ENCODE data around the gene CCDC102A. TPM values are rescaled to one million over a fixed set of nuclear protein-coding genes. Genes with fewer than 3 reads are reported as not detected.

The CCDC102A gene
- total and polyA plus RNA-seq, 8 donors: 1.7 to 14.5 (median 4.1) TPM; not detected in 1

DNA sequence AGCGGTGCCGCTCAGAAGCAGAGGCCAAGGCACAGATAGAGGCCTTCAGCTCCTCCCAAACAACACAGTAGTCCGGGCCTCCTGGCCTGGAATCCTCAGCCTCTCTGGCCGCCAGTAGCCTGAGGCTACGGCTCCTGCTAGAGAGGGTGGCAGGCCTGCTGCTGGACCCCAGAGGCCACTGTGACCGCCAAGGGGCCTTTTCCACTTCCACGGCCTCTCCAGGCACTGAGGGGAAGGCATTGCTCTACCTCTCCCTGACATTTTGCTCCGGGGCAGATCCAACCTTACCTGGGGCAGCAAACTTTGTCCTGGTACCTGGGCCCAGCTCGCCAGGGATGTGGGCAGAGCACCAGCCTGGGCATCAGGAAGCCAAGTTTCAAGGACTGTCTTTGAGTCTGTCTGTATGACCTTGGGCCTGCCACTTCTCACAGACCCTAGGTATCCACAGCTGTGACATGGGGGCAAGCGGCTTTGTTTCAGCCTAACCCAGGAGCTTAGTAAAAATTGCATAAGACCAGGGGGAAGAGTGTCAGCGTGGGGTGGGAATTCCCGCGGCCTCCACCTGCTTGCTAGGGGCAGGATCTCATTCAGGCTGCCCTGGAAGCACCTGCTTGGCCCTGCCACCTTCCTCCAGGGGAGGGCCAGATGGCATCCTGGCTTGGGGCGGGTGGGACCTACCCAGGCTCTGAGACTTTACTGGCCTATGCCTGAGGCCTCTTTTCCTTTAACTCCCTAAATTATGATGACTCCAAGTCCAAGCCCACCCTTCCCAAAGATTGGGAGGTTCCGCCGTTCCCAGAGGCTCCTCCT, 39.3 kb upstream of the CCDC102A start:
- peaks cover 0 to 36% (median 0%) of the 10 kb centered on the region in 3 donors for H3K27me3 ChIP-seq
- H3K36me3 ChIP-seq: no peaks in the 10 kb centered on the region
- H3K27ac ChIP-seq: no peak overlapping the region
- peaks cover 0 to 12% (median 4%) of the 10 kb centered on the region in 4 donors for H3K4me1 ChIP-seq
- 91 to 95% (median 92%) methylated on average over 12 to 16 of the region's 16 CpGs for WGBS, 5 donors
- H3K4me3 ChIP-seq: no peak overlapping the region
- H3K9me3 ChIP-seq: no peaks in the 10 kb centered on the region
- no peak for DNase-seq
- intact Hi-C loops (cut with DNase I; ENCODE audit: low total_unique reads): loop anchor here (10.0 kb wide), 1 partner anchor 149 kb away; no protein-coding TSS in a partner anchor
- TF ChIP-seq, protein P1, sequence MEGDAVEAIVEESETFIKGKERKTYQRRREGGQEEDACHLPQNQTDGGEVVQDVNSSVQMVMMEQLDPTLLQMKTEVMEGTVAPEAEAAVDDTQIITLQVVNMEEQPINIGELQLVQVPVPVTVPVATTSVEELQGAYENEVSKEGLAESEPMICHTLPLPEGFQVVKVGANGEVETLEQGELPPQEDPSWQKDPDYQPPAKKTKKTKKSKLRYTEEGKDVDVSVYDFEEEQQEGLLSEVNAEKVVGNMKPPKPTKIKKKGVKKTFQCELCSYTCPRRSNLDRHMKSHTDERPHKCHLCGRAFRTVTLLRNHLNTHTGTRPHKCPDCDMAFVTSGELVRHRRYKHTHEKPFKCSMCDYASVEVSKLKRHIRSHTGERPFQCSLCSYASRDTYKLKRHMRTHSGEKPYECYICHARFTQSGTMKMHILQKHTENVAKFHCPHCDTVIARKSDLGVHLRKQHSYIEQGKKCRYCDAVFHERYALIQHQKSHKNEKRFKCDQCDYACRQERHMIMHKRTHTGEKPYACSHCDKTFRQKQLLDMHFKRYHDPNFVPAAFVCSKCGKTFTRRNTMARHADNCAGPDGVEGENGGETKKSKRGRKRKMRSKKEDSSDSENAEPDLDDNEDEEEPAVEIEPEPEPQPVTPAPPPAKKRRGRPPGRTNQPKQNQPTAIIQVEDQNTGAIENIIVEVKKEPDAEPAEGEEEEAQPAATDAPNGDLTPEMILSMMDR (IDR thresholded peaks at IDR 0.05): no peak
- TF ChIP-seq POLR2AphosphoS5 (IDR thresholded peaks at IDR 0.05) (no peak), POLR2A (IDR thresholded peaks at IDR 0.05) (no peak), EP300 (IDR thresholded peaks at IDR 0.05) (no peak)

DNA sequence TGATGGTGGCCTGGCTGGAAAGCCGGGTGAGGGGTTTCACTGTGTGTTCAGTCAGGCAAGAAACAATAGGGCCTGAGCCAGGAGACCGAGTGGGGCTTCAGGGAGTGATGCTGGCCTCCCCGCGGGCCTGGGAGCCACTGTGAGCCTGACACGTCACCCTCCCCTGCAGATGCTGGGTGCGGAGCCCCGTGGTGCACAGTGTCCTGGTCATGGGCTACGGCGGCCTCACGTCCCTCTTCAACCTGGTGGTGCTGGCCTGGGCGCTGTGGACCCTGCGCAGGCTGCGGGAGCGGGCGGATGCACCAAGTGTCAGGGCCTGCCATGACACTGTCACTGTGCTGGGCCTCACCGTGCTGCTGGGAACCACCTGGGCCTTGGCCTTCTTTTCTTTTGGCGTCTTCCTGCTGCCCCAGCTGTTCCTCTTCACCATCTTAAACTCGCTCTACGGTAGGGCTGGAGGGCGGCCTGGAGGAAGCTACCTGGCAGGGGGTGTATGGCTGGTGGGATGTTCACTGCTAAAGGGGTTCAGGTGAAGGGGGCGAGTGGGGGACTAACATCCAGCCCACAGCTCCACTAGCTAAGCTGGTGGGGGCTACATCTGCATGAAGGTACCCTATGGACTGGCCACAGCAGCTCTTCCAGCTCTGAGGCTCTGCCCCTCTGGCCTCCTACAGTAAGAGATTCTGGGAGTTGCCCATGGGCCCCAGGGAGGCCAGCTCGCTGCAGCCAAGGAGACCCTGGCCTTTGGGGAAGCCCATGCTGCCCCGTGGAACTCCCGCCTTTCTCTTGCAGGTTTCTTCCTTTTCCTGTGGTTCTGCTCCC, 38.5 kb upstream of the CCDC102A start:
- Histone ChIP-seq H3K27ac (no peak overlapping the region), H3K27me3 (peaks cover 0 to 41% (median 0%) of the 10 kb centered on the region in 3 donors), H3K9me3 (no peaks in the 10 kb centered on the region), H3K36me3 (no peaks in the 10 kb centered on the region), H3K4me1 (peaks cover 0 to 12% (median 4%) of the 10 kb centered on the region in 4 donors), H3K4me3 (no peak overlapping the region)
- WGBS, 5 donors: 88 to 93% (median 91%) methylated on average over 23 to 24 of the region's 24 CpGs
- TF ChIP-seq POLR2AphosphoS5 (IDR thresholded peaks at IDR 0.05): no peak
- TF ChIP-seq, protein P1 (IDR thresholded peaks at IDR 0.05): no peak
- no peak for TF ChIP-seq POLR2A (IDR thresholded peaks at IDR 0.05)
- no peak for TF ChIP-seq EP300 (IDR thresholded peaks at IDR 0.05)
- DNase-seq: no peak
- intact Hi-C loops (cut with DNase I; ENCODE audit: low total_unique reads): loop anchor here (10.0 kb wide), 1 partner anchor 150 kb away; no protein-coding TSS in a partner anchor

DNA sequence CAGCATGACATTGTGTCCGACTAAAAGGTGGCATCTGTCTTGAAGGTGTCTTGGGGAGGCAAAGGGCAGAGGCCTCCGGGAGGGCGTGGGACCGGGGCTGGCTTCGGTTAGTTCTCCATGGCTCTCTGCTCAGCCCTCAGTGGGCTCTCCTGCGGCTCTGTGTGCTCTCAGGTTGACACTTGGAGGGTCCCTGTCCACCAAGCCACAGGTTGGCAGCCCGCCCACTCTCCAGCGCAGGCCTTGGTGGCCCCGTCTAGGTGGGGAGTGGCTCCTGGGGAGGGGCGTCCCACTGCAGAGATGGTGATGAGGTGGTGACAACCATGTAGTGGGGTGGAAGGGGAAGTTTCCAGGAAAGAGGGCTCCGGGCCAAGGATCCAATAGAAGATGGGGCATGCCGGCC, 37.7 kb upstream of the CCDC102A start:
- Histone ChIP-seq H3K4me1 (peaks cover 0 to 12% (median 4%) of the 10 kb centered on the region in 4 donors), H3K36me3 (no peaks in the 10 kb centered on the region), H3K4me3 (no peak overlapping the region), H3K27ac (no peak overlapping the region), H3K27me3 (peaks cover 0 to 37% (median 0%) of the 10 kb centered on the region in 3 donors), H3K9me3 (no peaks in the 10 kb centered on the region)
- DNase-seq: no peak
- intact Hi-C loops (cut with DNase I; ENCODE audit: low total_unique reads): loop anchor here (10.0 kb wide), 1 partner anchor 151 kb away; no protein-coding TSS in a partner anchor
- TF ChIP-seq POLR2AphosphoS5 (IDR thresholded peaks at IDR 0.05) (no peak), POLR2A (IDR thresholded peaks at IDR 0.05) (no peak), EP300 (IDR thresholded peaks at IDR 0.05) (no peak)
- TF ChIP-seq, protein P1 (IDR thresholded peaks at IDR 0.05): no peak
- whole genome bisulfite sequencing, 5 donors: 83 to 92% (median 88%) methylated on average over 10 to 12 of the region's 12 CpGs
